Neural progenitor cell (in vitro differentiated cells): ENCODE measurements around the gene DIAPH2. TPM values are rescaled to one million over a fixed set of nuclear protein-coding genes. Genes with fewer than 3 reads are reported as not detected.

Experiments used
- DNase-seq: peaks from one replicate; pipeline ENCODE4 v3.0.0-alpha.2; 2016; ENCODE audit warnings: low spot score
- H2AFZ ChIP-seq: fragments of 200-600 bp; sonication (generic); replicated peaks from 2 replicates; pipeline ENCODE4 v1.6.1; 2016; ENCODE audit warnings: antibody characterized with exemption
- H3F3A ChIP-seq: fragments of 200-600 bp; sonication (generic); 2 replicates; pipeline ENCODE4 v1.6.1; 2016; ENCODE audit warnings: antibody characterized with exemption, low read depth
- H3K27ac ChIP-seq: fragments of 200-600 bp; sonication (generic); 2 replicates; pipeline ENCODE4 v1.5.1; 2016; ENCODE audit warnings: mild to moderate bottlenecking
- H3K27me3 ChIP-seq: fragments of 200-600 bp; sonication (generic); 2 replicates; pipeline ENCODE4 v1.6.1; 2016; ENCODE audit warnings: mild to moderate bottlenecking, moderate library complexity
- H3K36me3 ChIP-seq: fragments of 200-600 bp; sonication (generic); 2 replicates; pipeline ENCODE4 v1.5.1; 2016
- H3K4me1 ChIP-seq: fragments of 200-600 bp; sonication (generic); 2 replicates; pipeline ENCODE4 v1.6.1; 2016; ENCODE audit warnings: mixed run types
- H3K4me2 ChIP-seq: fragments of 200-600 bp; sonication (generic); 2 replicates; pipeline ENCODE4 v1.6.1; 2016
- H3K4me3 ChIP-seq: fragments of 200-600 bp; sonication (generic); 2 replicates; pipeline ENCODE4 v1.5.1; 2016
- H3K79me2 ChIP-seq: fragments of 200-600 bp; sonication (generic); 2 replicates; pipeline ENCODE4 v1.6.1; 2016; ENCODE audit warnings: low read depth
- H3K9ac ChIP-seq: fragments of 200-600 bp; sonication (generic); 2 replicates; pipeline ENCODE4 v1.6.1; 2016
- H3K9me3 ChIP-seq: fragments of 200-600 bp; sonication (generic); 2 replicates; pipeline ENCODE4 v1.5.1; 2016; ENCODE audit warnings: low read depth
- H4K20me1 ChIP-seq: fragments of 200-600 bp; sonication (generic); 2 replicates; pipeline ENCODE4 v1.6.1; 2016; ENCODE audit warnings: low read depth
- H3K27ac Mint-ChIP-seq: 3 replicates; pipeline ENCODE4 v1.8.0; 2021; ENCODE audit warnings: mixed read lengths
- H3K27me3 Mint-ChIP-seq: 2 replicates; pipeline ENCODE4 v1.8.0; 2022; ENCODE audit warnings: low read depth, mild to moderate bottlenecking, inconsistent platforms, moderate library complexity, mixed read lengths; ENCODE audit not compliant: insufficient read depth
- H3K36me3 Mint-ChIP-seq: 3 replicates; pipeline ENCODE4 v1.8.0; 2021; ENCODE audit warnings: mixed read lengths
- H3K4me1 Mint-ChIP-seq: 3 replicates; pipeline ENCODE4 v1.8.0; 2021; ENCODE audit warnings: mixed read lengths
- H3K4me3 Mint-ChIP-seq: 3 replicates; pipeline ENCODE4 v1.8.0; 2021; ENCODE audit warnings: mild to moderate bottlenecking, moderate library complexity, mixed read lengths
- H3K9me3 Mint-ChIP-seq: 3 replicates; pipeline ENCODE4 v1.8.0; 2020; ENCODE audit warnings: mixed read lengths
- CTCF ChIP-seq: fragments of 200-600 bp; sonication (generic); IDR thresholded peaks from 2 replicates; pipeline ENCODE4 v1.5.1; 2017; ENCODE audit warnings: antibody characterized with exemption, mild to moderate bottlenecking
- EZH2 ChIP-seq: fragments of 200-600 bp; sonication (generic); IDR thresholded peaks from 2 replicates; pipeline ENCODE4 v1.6.1; 2017; ENCODE audit warnings: antibody characterized with exemption, mild to moderate bottlenecking, moderate library complexity
- EZH2phosphoT487 ChIP-seq: fragments of 200-600 bp; sonication (generic); IDR thresholded peaks from 2 replicates; pipeline ENCODE4 v1.6.1; 2017; ENCODE audit warnings: antibody characterized with exemption
- total RNA-seq: library from RNA; depleted of rRNA; stranded (reverse); fragments of >200 nt; gene quantifications from 2 replicates; pipeline ENCODE4 v1.2.3, GENCODE V29; 2015; ENCODE audit warnings: low replicate concordance

Gene DIAPH2
- total RNA-seq, 1 donor from 2014 or later = 24.0 TPM

DNA sequence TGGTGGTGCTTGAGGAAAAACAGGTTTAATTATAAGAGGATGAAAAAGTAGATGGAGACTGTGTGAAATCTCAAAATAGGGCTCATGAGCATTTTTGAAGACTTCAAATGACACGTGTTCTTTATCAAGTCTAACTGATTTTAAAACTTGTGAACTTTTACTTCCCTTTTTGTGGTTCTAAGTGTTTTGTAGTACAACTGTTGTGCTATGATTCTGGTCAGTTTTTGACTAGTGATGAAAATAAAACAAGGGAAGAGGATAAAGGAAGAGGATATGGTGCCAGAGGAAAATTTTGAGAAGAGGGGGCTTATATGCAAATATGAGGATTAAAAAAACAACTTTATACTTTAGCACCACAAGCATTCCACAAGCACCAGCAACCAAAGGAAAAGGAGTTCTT lies 843.1 kb downstream of the DIAPH2 start:
- H3K36me3 ChIP-seq = no peaks in the 10 kb centered on the region
- no peaks in the 10 kb centered on the region for H3K27me3 ChIP-seq
- Mint-ChIP-seq H3K27ac (no peak overlapping the region), H3K9me3 (peaks cover 54% of the 10 kb centered on the region), H3K27me3 (no peaks in the 10 kb centered on the region), H3K4me3 (no peak overlapping the region), H3K36me3 (peaks cover 25% of the 10 kb centered on the region), H3K4me1 (peaks cover 22% of the 10 kb centered on the region)
- no peak for DNase-seq
- no peak overlapping the region for H3K27ac ChIP-seq
- no peaks in the 10 kb centered on the region for H3K79me2 ChIP-seq
- peaks cover 16% of the 10 kb centered on the region for H3K9me3 ChIP-seq
- H3K9ac ChIP-seq = no peak overlapping the region
- no peak overlapping the region for H2AFZ ChIP-seq
- no peak overlapping the region for H3K4me2 ChIP-seq
- peaks cover 23% of the 10 kb centered on the region for H3K4me1 ChIP-seq
- no peaks in the 10 kb centered on the region for H4K20me1 ChIP-seq
- no peak overlapping the region for H3K4me3 ChIP-seq
- H3F3A ChIP-seq = peaks cover 8% of the 10 kb centered on the region
- TF ChIP-seq CTCF (no peak), EZH2 (no peak), EZH2phosphoT487 (no peak)

DNA sequence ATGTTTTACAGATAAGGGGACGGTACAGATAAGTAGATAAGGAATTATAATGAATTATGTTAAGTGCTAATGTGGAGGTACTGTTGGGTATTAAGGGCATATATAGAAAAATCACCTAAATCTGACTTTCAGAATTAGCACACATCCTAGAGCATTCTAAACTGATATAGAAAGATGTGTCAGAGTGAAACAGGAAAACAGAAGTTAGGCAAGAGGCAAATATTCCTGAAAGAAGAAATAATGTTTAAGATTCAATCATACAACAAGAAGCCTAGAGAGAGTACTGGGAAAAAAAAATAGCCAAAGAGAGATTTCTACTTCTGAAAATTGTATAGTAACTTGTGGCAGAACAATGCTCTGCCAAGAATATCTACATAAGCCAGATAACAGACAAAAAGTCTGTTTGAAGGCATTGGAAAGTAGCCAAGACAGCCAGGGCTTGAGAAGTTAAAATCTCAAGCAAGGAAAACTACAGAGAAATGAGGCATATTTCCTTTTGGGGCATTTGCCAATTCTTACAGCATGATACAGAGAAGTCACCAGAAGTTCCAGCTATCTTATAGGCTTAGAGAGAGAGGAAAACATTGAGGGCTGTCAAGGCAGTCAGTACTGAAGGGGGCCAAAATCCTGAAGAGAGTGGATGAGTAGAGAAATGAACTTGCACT lies 845.0 kb downstream of the DIAPH2 start:
- no peak for TF ChIP-seq CTCF
- TF ChIP-seq EZH2phosphoT487 = no peak
- no peak for TF ChIP-seq EZH2
- Histone ChIP-seq H3K4me2 (no peak overlapping the region), H3K79me2 (no peaks in the 10 kb centered on the region), H3K4me1 (peaks cover 12% of the 10 kb centered on the region), H3K36me3 (no peaks in the 10 kb centered on the region), H2AFZ (no peak overlapping the region), H3K27ac (no peak overlapping the region), H3K9ac (no peak overlapping the region), H3K27me3 (no peaks in the 10 kb centered on the region), H3K9me3 (peaks cover 16% of the 10 kb centered on the region), H3F3A (peaks cover 5% of the 10 kb centered on the region), H4K20me1 (no peaks in the 10 kb centered on the region), H3K4me3 (no peak overlapping the region)
- H3K36me3 Mint-ChIP-seq = peaks cover 25% of the 10 kb centered on the region
- H3K4me1 Mint-ChIP-seq = peaks cover 10% of the 10 kb centered on the region
- H3K4me3 Mint-ChIP-seq = no peak overlapping the region
- no peaks in the 10 kb centered on the region for H3K27me3 Mint-ChIP-seq
- H3K27ac Mint-ChIP-seq = no peak overlapping the region
- DNase-seq = no peak
- H3K9me3 Mint-ChIP-seq = peaks cover 59% of the 10 kb centered on the region

DNA sequence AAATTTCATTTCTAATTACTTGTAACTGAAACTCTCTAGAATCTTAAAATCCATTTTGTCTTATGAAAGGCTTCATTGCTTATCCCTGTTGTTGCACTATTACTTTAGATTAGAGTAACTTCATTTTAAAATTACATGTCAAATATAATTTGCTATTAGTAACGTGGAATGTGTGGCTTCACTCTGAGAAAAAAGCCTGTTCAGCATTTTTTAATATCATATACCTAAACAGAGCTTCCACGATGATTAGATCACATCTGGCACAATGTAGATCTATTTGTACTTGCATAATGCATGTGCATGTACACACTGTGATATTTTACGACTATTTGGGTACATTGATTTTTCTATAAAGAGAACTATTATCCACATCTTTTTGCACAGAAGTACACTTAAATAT lies 847.2 kb downstream of the DIAPH2 start:
- H3K27ac ChIP-seq = no peak overlapping the region
- H3K4me3 Mint-ChIP-seq = no peak overlapping the region
- H3K9ac ChIP-seq = no peak overlapping the region
- H3K9me3 Mint-ChIP-seq = peaks cover 52% of the 10 kb centered on the region
- no peaks in the 10 kb centered on the region for H3K27me3 ChIP-seq
- no peak overlapping the region for H2AFZ ChIP-seq
- DNase-seq = no peak
- no peaks in the 10 kb centered on the region for H3F3A ChIP-seq
- no peaks in the 10 kb centered on the region for H3K36me3 ChIP-seq
- H3K4me2 ChIP-seq = no peak overlapping the region
- H3K27me3 Mint-ChIP-seq = no peaks in the 10 kb centered on the region
- peaks cover 21% of the 10 kb centered on the region for H3K36me3 Mint-ChIP-seq
- peaks cover 16% of the 10 kb centered on the region for H3K9me3 ChIP-seq
- H3K4me1 ChIP-seq = no peaks in the 10 kb centered on the region
- TF ChIP-seq EZH2 (no peak), CTCF (no peak), EZH2phosphoT487 (no peak)
- no peak overlapping the region for H3K4me3 ChIP-seq
- H3K79me2 ChIP-seq = no peaks in the 10 kb centered on the region
- H4K20me1 ChIP-seq = no peaks in the 10 kb centered on the region
- no peaks in the 10 kb centered on the region for H3K4me1 Mint-ChIP-seq
- H3K27ac Mint-ChIP-seq = no peak overlapping the region
